Measurements from ENCODE around the gene LMF2. TPM values are rescaled to one million over a fixed set of nuclear protein-coding genes. Genes with fewer than 3 reads are reported as not detected.

Gene LMF2
- total and polyA plus RNA-seq, 2 of the 8 experiments (the other 6 are each of a cell fraction or from before 2014, with no cell fraction given) = 34.3 to 62.9 TPM

DNA sequence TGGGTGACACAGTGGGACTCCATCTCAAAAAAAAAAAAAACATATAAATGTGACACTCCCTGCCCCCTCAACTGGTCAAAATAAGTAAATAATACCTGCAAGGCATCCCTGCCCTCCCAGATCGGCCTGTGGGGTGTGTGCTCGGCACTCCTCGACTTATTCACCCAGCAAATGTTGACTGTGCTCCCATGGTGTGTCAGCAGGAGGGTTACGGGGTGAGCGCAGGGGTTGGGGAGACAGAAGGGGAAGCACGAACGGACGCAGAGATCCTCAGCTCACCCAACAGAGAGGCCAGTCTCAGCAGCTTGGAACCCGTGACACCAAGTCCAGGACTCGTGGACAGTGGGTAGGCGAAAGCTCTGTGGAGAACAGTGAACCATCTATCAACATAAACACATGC is 27.8 kb downstream of the LMF2 start (continued):
- no peak for TF ChIP-seq EGR1 (IDR thresholded peaks at IDR 0.05; ENCODE audit: borderline replicate concordance, low read depth, low read length)
- no peak for TF ChIP-seq CREB1 (IDR thresholded peaks at IDR 0.05)
- no peak for TF ChIP-seq GTF2F1 (IDR thresholded peaks at IDR 0.05; ENCODE audit: borderline replicate concordance, low read depth, low read length)
- TF ChIP-seq, protein P1, sequence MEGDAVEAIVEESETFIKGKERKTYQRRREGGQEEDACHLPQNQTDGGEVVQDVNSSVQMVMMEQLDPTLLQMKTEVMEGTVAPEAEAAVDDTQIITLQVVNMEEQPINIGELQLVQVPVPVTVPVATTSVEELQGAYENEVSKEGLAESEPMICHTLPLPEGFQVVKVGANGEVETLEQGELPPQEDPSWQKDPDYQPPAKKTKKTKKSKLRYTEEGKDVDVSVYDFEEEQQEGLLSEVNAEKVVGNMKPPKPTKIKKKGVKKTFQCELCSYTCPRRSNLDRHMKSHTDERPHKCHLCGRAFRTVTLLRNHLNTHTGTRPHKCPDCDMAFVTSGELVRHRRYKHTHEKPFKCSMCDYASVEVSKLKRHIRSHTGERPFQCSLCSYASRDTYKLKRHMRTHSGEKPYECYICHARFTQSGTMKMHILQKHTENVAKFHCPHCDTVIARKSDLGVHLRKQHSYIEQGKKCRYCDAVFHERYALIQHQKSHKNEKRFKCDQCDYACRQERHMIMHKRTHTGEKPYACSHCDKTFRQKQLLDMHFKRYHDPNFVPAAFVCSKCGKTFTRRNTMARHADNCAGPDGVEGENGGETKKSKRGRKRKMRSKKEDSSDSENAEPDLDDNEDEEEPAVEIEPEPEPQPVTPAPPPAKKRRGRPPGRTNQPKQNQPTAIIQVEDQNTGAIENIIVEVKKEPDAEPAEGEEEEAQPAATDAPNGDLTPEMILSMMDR (IDR thresholded peaks at IDR 0.05; ENCODE audit: control extremely low read depth in 1 of 3, insufficient read depth in 1 of 3, low read depth in 1 of 3, low read length in 3 of 3) = no peak
- TF ChIP-seq KDM5A (IDR thresholded peaks at IDR 0.05; ENCODE audit: low read length) = no peak

Measured in H1 (cell line).